Measurements from ENCODE around the gene ALAS1. TPM values are rescaled to one million over a fixed set of nuclear protein-coding genes. Genes with fewer than 3 reads are reported as not detected.

Gene ALAS1
- total and polyA plus RNA-seq, 2 of the 13 experiments (the other 11 are each of a cell fraction or from before 2014, with no cell fraction given), result 36.0 to 43.2 TPM

GRCh38 chr3:52210550-52211046, 12.6 kb downstream of the ALAS1 start (continued):
- TF ChIP-seq HNRNPH1 (optimal IDR thresholded peaks at IDR 0.05; ENCODE audit: low read depth, low read length), result no peak
- peak; percentile 84; the same call in 1 of the 2 replicates for TF ChIP-seq ZBTB7B (CRISPR knock-in tag; IDR thresholded peaks at IDR 0.05)
- 0 out of 2 replicates have a peak, but pooled peaks have one; percentile 53 for TF ChIP-seq ZNF230 (CRISPR knock-in tag; IDR thresholded peaks at IDR 0.05)
- TF ChIP-seq THAP11 (CRISPR knock-in tag; IDR thresholded peaks at IDR 0.05), result peak; percentile 83
- peak; percentile 100 for TF ChIP-seq ZNF281 (CRISPR knock-in tag; IDR thresholded peaks at IDR 0.05; ENCODE audit: borderline replicate concordance)
- no peak for TF ChIP-seq FOXK2 (IDR thresholded peaks at IDR 0.05)
- TF ChIP-seq HNF1A (IDR thresholded peaks at IDR 0.05; ENCODE audit: low read depth), result peak; percentile 59
- peak; percentile 75; the same call in 1 of the 2 replicates for TF ChIP-seq HNF1A (CRISPR knock-in tag; IDR thresholded peaks at IDR 0.05; ENCODE audit: borderline replicate concordance)
- TF ChIP-seq ZNF788 (CRISPR knock-in tag; IDR thresholded peaks at IDR 0.05; ENCODE audit: borderline replicate concordance), result 0 out of 2 replicates have a peak, but pooled peaks have one; percentile 52
- TF ChIP-seq TIGD3 (CRISPR knock-in tag; IDR thresholded peaks at IDR 0.05; ENCODE audit: borderline replicate concordance), result no peak
- no peak for TF ChIP-seq NFE2L2 (IDR thresholded peaks at IDR 0.05; ENCODE audit: low read length)
- peak; percentile 95 for TF ChIP-seq ZNF574 (CRISPR knock-in tag; IDR thresholded peaks at IDR 0.05)
- TF ChIP-seq TEF (CRISPR knock-in tag; IDR thresholded peaks at IDR 0.05), result peak; percentile 98
- TF ChIP-seq BRF2 (CRISPR knock-in tag; IDR thresholded peaks at IDR 0.05), result peak; percentile 64; the same call in 1 of the 2 replicates
- TF ChIP-seq TARDBP (CRISPR knock-in tag; IDR thresholded peaks at IDR 0.05), result peak; percentile 95

All from HepG2 (cell line).